K562 (cell line): ENCODE measurements around the gene SNRPB. TPM values are rescaled to one million over a fixed set of nuclear protein-coding genes. Genes with fewer than 3 reads are reported as not detected.

Source experiments
- AFF1 ChIP-seq, 2 experiments: fragments of 450-650 bp; IDR thresholded peaks; 2 replicates each; pipeline ENCODE4 v1.6.1; 2018; ENCODE audit warnings: mild to moderate bottlenecking in 2 of 2, low read depth in 1 of 2; ENCODE audit not compliant: partially characterized antibody in 2 of 2
- CBX3 ChIP-seq, 2 experiments: IDR thresholded peaks; 1 replicate in 1 of 2; 2 replicates in 1 of 2; pipeline ENCODE4 v1.6.1; 2012; ENCODE audit warnings: inconsistent platforms in 2 of 2, low read length in 2 of 2, borderline replicate concordance in 1 of 2, control low read depth in 1 of 2
- CEBPG ChIP-seq, 3 experiments: fragments of 200-800 bp in 1 of 3; sonication (Bioruptor generic) in 1 of 3; sonication (generic) in 1 of 3; formaldehyde crosslinking in 1 of 3; IDR thresholded peaks in 2 of 3; conservative IDR thresholded peaks in 1 of 3; 2 replicates each; pipeline versions ENCODE4 v1.6.1 to v1.8.0; 2016 to 2022; ENCODE audit warnings: missing compliant biosample characterization in 2 of 3, missing genetic modification characterization in 2 of 3, mild to moderate bottlenecking in 1 of 3, missing genetic modification reagents in 1 of 3
- CREB3 ChIP-seq: fragments of 450-650 bp; conservative IDR thresholded peaks from 2 replicates; pipeline ENCODE4 v1.6.1; 2016; ENCODE audit warnings: missing genetic modification characterization, low read depth, mild to moderate bottlenecking, missing compliant biosample characterization, moderate library complexity
- ETV1 ChIP-seq: fragments of 450-650 bp; conservative IDR thresholded peaks from 2 replicates; pipeline ENCODE4 v1.6.1; 2016; ENCODE audit warnings: missing genetic modification characterization, control low read depth, low read depth, missing compliant biosample characterization
- FOXK1 ChIP-seq: sonication (generic); formaldehyde crosslinking; IDR thresholded peaks from 2 replicates; pipeline ENCODE4 v1.8.0; 2022; ENCODE audit warnings: missing genetic modification reagents, mild to moderate bottlenecking, borderline replicate concordance
- L3MBTL2 ChIP-seq: fragments of 450-650 bp; IDR thresholded peaks from 2 replicates; pipeline ENCODE4 v1.6.1; 2016; ENCODE audit warnings: mild to moderate bottlenecking, moderate library complexity
- NR1H2 ChIP-seq: sonication (generic); formaldehyde crosslinking; IDR thresholded peaks from 2 replicates; pipeline ENCODE4 v1.4.0; 2020; ENCODE audit warnings: mild to moderate bottlenecking, missing genetic modification reagents
- PTTG1 ChIP-seq: fragments of 450-650 bp; IDR thresholded peaks from 2 replicates; pipeline ENCODE4 v1.6.1; 2016; ENCODE audit warnings: low read depth, mild to moderate bottlenecking, missing genetic modification characterization, missing compliant biosample characterization
- RBFOX2 ChIP-seq: fragments of 200-400 bp; formaldehyde crosslinking; IDR thresholded peaks from 2 replicates; pipeline ENCODE4 v1.6.1; 2017; ENCODE audit warnings: low read depth, mild to moderate bottlenecking, low read length, moderate library complexity
- RHOXF2B ChIP-seq: fragments of 250-450 bp; sonication (Bioruptor Pico); conservative IDR thresholded peaks from 2 replicates; pipeline ENCODE4 v1.5.1; 2021
- SMARCB1 ChIP-seq: IDR thresholded peaks from 2 replicates; pipeline ENCODE4 v1.6.1; 2011; ENCODE audit warnings: improper control_type of control experiment, low read depth; ENCODE audit not compliant: insufficient read length
- ZBED1 ChIP-seq: IDR thresholded peaks from 2 replicates; pipeline ENCODE4 v1.6.1; 2014
- ZBTB5 ChIP-seq: fragments of 450-650 bp; IDR thresholded peaks from 2 replicates; pipeline ENCODE4 v1.6.1; 2017; ENCODE audit warnings: antibody characterized with exemption
- ZFP91 ChIP-seq: sonication (generic); formaldehyde crosslinking; IDR thresholded peaks from 2 replicates; pipeline ENCODE4 v1.8.0; 2022; ENCODE audit warnings: mild to moderate bottlenecking, missing genetic modification reagents
- ZNF232 ChIP-seq: sonication (generic); formaldehyde crosslinking; IDR thresholded peaks from 2 replicates; pipeline ENCODE4 v1.8.0; 2022; ENCODE audit warnings: mild to moderate bottlenecking, missing genetic modification reagents
- ZZZ3 ChIP-seq: fragments of 450-650 bp; IDR thresholded peaks from 2 replicates; pipeline ENCODE4 v1.6.1; 2016; ENCODE audit warnings: antibody characterized with exemption, mild to moderate bottlenecking, moderate library complexity
- polyA plus RNA-seq, 8 experiments: library from polyadenylated mRNA; depleted of rRNA in 4 of 8; stranded (reverse) in 5 of 8; unstranded in 3 of 8; fragments of >200 nt; fragmentation: Nextera tagmentation in 2 of 8; fragmentation: Illumina TruSeq in 1 of 8; extraction: Ambion mirVana in 2 of 8; extraction: Trizol in 1 of 8; gene quantifications; 2 replicates each; pipeline versions ENCODE4 v1.2.1 to v1.2.3, GENCODE V29; 2011 to 2014; ENCODE audit warnings: inconsistent platforms in 1 of 8, missing spikeins in 1 of 8
- total RNA-seq, 7 experiments: library from RNA; depleted of rRNA in 6 of 7; stranded (reverse); fragments of >200 nt in 6 of 7; fragmentation: Illumina TruSeq in 2 of 7; extraction: Trizol in 2 of 7; gene quantifications; 2 replicates each; pipeline versions ENCODE4 v1.2.1 to v1.2.3, GENCODE V29; 2011 to 2021; ENCODE audit warnings: low replicate concordance in 1 of 7

SNRPB gene
- total and polyA plus RNA-seq, 9 of the 15 experiments (the other 6 are each of a cell fraction or from before 2014, with no cell fraction given): 13.1 to 615 (median 266) TPM

DNA sequence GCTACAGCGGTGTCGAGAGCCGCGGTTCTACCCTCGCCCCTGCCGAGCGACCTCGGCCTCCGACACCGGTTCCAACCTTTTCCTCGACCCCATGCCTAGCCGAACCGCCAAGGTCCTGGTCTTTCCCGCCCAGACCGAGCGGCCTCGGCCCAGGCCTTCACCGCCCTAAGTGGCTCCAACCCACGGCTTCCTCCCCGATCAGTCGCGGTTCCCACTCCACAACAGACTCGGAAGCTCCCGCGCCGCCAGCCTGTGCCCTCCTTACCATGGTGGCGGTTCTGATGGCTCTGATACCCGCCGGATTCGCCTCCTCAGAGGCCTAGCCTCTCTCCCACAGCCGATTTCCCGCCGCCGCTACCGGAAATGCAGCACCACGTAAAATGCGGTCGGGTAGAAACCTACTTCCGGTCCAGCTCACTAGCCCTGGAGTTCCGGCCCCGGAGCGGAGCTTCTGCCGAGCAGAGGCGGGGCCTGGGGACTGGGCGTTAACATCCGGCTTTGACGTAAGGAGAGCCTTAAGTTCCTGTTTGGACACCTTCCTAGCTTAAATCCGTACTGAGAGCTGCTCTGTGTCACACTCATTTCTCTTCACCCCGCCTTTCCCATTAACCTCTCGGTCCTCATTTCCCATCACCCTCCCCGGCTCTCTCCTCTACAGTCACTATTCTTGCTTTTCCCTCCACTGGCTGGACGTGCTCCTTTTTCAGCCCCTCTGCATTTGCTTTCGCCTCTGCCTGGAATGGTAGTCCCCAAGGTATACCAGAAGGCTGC is at the start of gene SNRPB (continued):
- TF ChIP-seq CREB3 (tag) (no peak), ZFP91 (CRISPR knock-in tag) (peak; percentile 59; the same call in 1 of the 2 replicates), RBFOX2 (peak; percentile 99), CEBPG (CRISPR knock-in tag; IDR thresholded peaks at IDR 0.05) (no peak), CEBPG (tag; conservative IDR thresholded peaks at IDR 0.05 in 1 of 2, IDR thresholded peaks at IDR 0.05 in 1 of 2) (no peak), ZNF232 (0 out of 2 replicates have a peak, but pooled peaks have one; percentile 73), SMARCB1 (no peak), PTTG1 (tag) (no peak), AFF1 (IDR thresholded peaks at IDR 0.05; ENCODE audit: low read depth in 1 of 2, partially characterized antibody in 2 of 2) (peak in 1 of 2 experiments; percentile 86), ZBED1 (no peak), NR1H2 (CRISPR knock-in tag) (0 out of 2 replicates have a peak, but pooled peaks have one; percentile 84), L3MBTL2 (peak; percentile 85), CBX3 (IDR thresholded peaks at IDR 0.05; ENCODE audit: borderline replicate concordance in 1 of 2, low read length in 2 of 2) (0 out of 3 replicates have a peak, but pooled peaks of 1 of the 2 experiments have one; percentile 31), RHOXF2B (CRISPR knock-in tag) (no peak), ZZZ3 (peak; percentile 100), ZBTB5 (no peak), ETV1 (tag) (peak; percentile 97), FOXK1 (peak; percentile 81; the same call in 1 of the 2 replicates)
